ENCODE results near the gene PRPF19.

- no peak for TF ChIP-seq POLR2A (IDR thresholded peaks at IDR 0.05; ENCODE audit: low read length)
- TF ChIP-seq RNF2 (IDR thresholded peaks at IDR 0.05; ENCODE audit: borderline replicate concordance, low read depth) = no peak
- TF ChIP-seq REST (IDR thresholded peaks at IDR 0.05) = no peak
- TF ChIP-seq CTCF (IDR thresholded peaks at IDR 0.05) = no peak
- no peak for TF ChIP-seq SMC3 (IDR thresholded peaks at IDR 0.05)
- no peak for TF ChIP-seq GATA3 (IDR thresholded peaks at IDR 0.05; ENCODE audit: borderline replicate concordance)
- TF ChIP-seq CEBPB (IDR thresholded peaks at IDR 0.05) = no peak
- no peak for TF ChIP-seq HOXB13 (CRISPR knock-in tag; IDR thresholded peaks at IDR 0.05; ENCODE audit: low read depth)
- no peak for TF ChIP-seq EP300 (IDR thresholded peaks at IDR 0.05)
- TF ChIP-seq RFX5 (IDR thresholded peaks at IDR 0.05) = no peak
- no peak for TF ChIP-seq KDM1A (IDR thresholded peaks at IDR 0.05; ENCODE audit: low read depth)
- no peak for TF ChIP-seq HOXB5 (CRISPR knock-in tag; IDR thresholded peaks at IDR 0.05)
Observed at GRCh38 chr11:60868682-60869450, 37.5 kb downstream of the PRPF19 start.

All from A549 (cell line).